ENCODE measurements around the gene ANKFN1. TPM values are rescaled to one million over a fixed set of nuclear protein-coding genes. Genes with fewer than 3 reads are reported as not detected.

Gene ANKFN1
- polyA plus RNA-seq, 3 donors = not detected

DNA sequence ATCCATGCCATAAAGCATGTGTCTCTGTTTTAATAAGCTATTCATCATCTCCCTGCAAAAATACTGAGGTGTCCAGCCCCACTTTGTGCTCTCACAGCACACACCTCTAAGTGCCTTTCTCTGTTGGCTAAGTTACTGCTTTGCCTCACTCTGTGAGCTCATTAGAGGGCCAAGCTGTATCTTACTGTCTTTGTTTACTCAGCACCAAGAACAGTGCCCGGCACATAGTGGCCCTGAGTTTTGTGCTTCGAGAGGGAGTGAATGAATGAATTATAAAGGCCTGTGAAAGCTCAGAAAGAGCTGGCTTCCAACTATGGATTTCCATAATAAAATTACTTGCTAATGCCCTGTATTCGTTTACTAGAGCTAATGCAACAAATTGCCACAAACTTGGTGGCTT is 390.0 kb downstream of the ANKFN1 start:
- no peak overlapping the region for H3K27ac ChIP-seq (ENCODE audit: low read depth in 1 of 2, low read length in 2 of 2)
- no peaks in the 10 kb centered on the region for H3K36me3 ChIP-seq (replicated peaks in 1 of 2; ENCODE audit: control insufficient read depth in 1 of 2, insufficient read depth in 2 of 2, low read length in 2 of 2)
- peaks cover 0 to 5% (median 3%) of the 10 kb centered on the region in 3 donors for H3K27me3 Mint-ChIP-seq (ENCODE audit: low read depth in 3 of 3)
- DNase-seq = no peak
- intact Hi-C loops (cut with micrococcal nuclease) = no loop called here
- no peak overlapping the region for H3K27ac Mint-ChIP-seq
- H2AFZ ChIP-seq (ENCODE audit: insufficient read depth, low read depth, low read length, poor library complexity, severe bottlenecking) = no peak overlapping the region
- H3K4me1 ChIP-seq (ENCODE audit: control insufficient read depth in 1 of 2, insufficient read depth in 2 of 2, low read length in 2 of 2) = no peaks in the 10 kb centered on the region
- H3K4me3 ChIP-seq (replicated peaks in 1 of 3; ENCODE audit: low read depth in 2 of 3, low read length in 3 of 3) = no peak overlapping the region
- no peak overlapping the region for H3K4me2 ChIP-seq (replicated peaks; ENCODE audit: extremely low read depth, low read length, poor library complexity, severe bottlenecking)
- no peak overlapping the region for H3K4me3 Mint-ChIP-seq
- TF ChIP-seq, protein P1, sequence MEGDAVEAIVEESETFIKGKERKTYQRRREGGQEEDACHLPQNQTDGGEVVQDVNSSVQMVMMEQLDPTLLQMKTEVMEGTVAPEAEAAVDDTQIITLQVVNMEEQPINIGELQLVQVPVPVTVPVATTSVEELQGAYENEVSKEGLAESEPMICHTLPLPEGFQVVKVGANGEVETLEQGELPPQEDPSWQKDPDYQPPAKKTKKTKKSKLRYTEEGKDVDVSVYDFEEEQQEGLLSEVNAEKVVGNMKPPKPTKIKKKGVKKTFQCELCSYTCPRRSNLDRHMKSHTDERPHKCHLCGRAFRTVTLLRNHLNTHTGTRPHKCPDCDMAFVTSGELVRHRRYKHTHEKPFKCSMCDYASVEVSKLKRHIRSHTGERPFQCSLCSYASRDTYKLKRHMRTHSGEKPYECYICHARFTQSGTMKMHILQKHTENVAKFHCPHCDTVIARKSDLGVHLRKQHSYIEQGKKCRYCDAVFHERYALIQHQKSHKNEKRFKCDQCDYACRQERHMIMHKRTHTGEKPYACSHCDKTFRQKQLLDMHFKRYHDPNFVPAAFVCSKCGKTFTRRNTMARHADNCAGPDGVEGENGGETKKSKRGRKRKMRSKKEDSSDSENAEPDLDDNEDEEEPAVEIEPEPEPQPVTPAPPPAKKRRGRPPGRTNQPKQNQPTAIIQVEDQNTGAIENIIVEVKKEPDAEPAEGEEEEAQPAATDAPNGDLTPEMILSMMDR (IDR thresholded peaks at IDR 0.05) = no peak
- peaks cover 2 to 8% (median 5%) of the 10 kb centered on the region in 7 donors for H3K9me3 Mint-ChIP-seq
- no peaks in the 10 kb centered on the region for H3K79me2 ChIP-seq (ENCODE audit: insufficient read depth, low read length)
- H3K36me3 Mint-ChIP-seq = no peaks in the 10 kb centered on the region
- H3K27me3 ChIP-seq (ENCODE audit: control insufficient read depth in 2 of 2, insufficient read depth in 2 of 2, low read length in 2 of 2) = no peaks in the 10 kb centered on the region
- no peak overlapping the region for H3K9ac ChIP-seq (ENCODE audit: insufficient read depth, low read length, poor library complexity, severe bottlenecking)
- WGBS (ENCODE audit: insufficient coverage) = 67% methylated on average over 1 of the region's 3 CpGs
- H3K9me3 ChIP-seq (replicated peaks in 1 of 2; ENCODE audit: control insufficient read depth in 1 of 2, insufficient read depth in 1 of 2, low read length in 2 of 2) = peaks cover 0 to 2% of the 10 kb centered on the region in 2 donors
- no peaks in the 10 kb centered on the region for H3K4me1 Mint-ChIP-seq
- H4K20me1 ChIP-seq (ENCODE audit: insufficient read depth, low read length) = no peaks in the 10 kb centered on the region

DNA sequence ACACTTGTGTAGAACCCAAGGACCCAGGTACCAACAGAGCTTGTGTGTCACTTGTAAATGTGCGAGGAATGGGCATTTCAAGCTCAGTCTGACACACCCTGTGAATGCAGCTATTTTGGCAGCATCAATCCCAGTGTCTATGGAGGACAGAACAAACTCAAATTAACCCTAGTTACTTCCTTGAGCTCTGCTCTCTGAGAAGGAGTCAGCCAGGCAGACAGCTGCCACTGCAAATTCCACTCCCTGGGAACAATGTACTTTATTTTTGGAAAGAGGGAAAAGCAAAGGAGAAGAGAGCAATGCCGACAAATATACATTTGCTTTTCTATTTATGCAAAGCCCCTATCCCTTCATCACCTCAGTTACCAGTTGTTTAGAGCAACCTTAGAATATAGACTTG is 391.8 kb downstream of the ANKFN1 start:
- H3K27me3 ChIP-seq (ENCODE audit: control insufficient read depth in 2 of 2, insufficient read depth in 2 of 2, low read length in 2 of 2) = no peaks in the 10 kb centered on the region
- H3K4me3 ChIP-seq (replicated peaks in 1 of 3; ENCODE audit: low read depth in 2 of 3, low read length in 3 of 3) = no peak overlapping the region
- peaks cover 0 to 3% (median 2%) of the 10 kb centered on the region in 3 donors for H3K27me3 Mint-ChIP-seq (ENCODE audit: low read depth in 3 of 3)
- no peaks in the 10 kb centered on the region for H3K79me2 ChIP-seq (ENCODE audit: insufficient read depth, low read length)
- H3K4me1 ChIP-seq (ENCODE audit: control insufficient read depth in 1 of 2, insufficient read depth in 2 of 2, low read length in 2 of 2) = no peaks in the 10 kb centered on the region
- H4K20me1 ChIP-seq (ENCODE audit: insufficient read depth, low read length) = no peaks in the 10 kb centered on the region
- intact Hi-C loops (cut with micrococcal nuclease) = no loop called here
- H3K27ac ChIP-seq (ENCODE audit: low read depth in 1 of 2, low read length in 2 of 2) = no peak overlapping the region
- H3K9ac ChIP-seq (ENCODE audit: insufficient read depth, low read length, poor library complexity, severe bottlenecking) = no peak overlapping the region
- H3K4me3 Mint-ChIP-seq = no peak overlapping the region
- H3K9me3 ChIP-seq (replicated peaks in 1 of 2; ENCODE audit: control insufficient read depth in 1 of 2, insufficient read depth in 1 of 2, low read length in 2 of 2) = no peaks in the 10 kb centered on the region
- DNase-seq = no peak
- peaks cover 4 to 15% (median 5%) of the 10 kb centered on the region in 7 donors for H3K9me3 Mint-ChIP-seq
- H2AFZ ChIP-seq (ENCODE audit: insufficient read depth, low read depth, low read length, poor library complexity, severe bottlenecking) = no peak overlapping the region
- no peaks in the 10 kb centered on the region for H3K36me3 Mint-ChIP-seq
- no peaks in the 10 kb centered on the region for H3K36me3 ChIP-seq (replicated peaks in 1 of 2; ENCODE audit: control insufficient read depth in 1 of 2, insufficient read depth in 2 of 2, low read length in 2 of 2)
- H3K4me2 ChIP-seq (replicated peaks; ENCODE audit: extremely low read depth, low read length, poor library complexity, severe bottlenecking) = no peak overlapping the region
- WGBS (ENCODE audit: insufficient coverage) = 88% methylated on average over 1 of the region's 2 CpGs
- no peaks in the 10 kb centered on the region for H3K4me1 Mint-ChIP-seq
- TF ChIP-seq, protein P1 (IDR thresholded peaks at IDR 0.05) = no peak
- no peak overlapping the region for H3K27ac Mint-ChIP-seq
